GM18505 (cell line): Measurements from ENCODE around the gene IFTAP.
"Not testable (repeated sequence)": the region's sequence is repeated elsewhere in the genome, so short reads cannot be mapped to it uniquely, and the experiment has no call there.

Experiments used
- ATAC-seq: cut with Tn5 transposase; IDR thresholded peaks from one replicate; pipeline ENCODE4 v1.9.1; 2021; ENCODE audit not compliant: unreplicated experiment
- POLR2A ChIP-seq: IDR thresholded peaks from 4 replicates; pipeline ENCODE4 v1.6.1; 2011; ENCODE audit warnings: borderline replicate concordance; ENCODE audit not compliant: insufficient read depth, insufficient read length; ENCODE audit errors: extremely low read depth

Gene IFTAP

GRCh38 chr11:36635066-36635862 is 41.0 kb downstream of the IFTAP start:
- ATAC-seq, result no peak
- no peak for TF ChIP-seq POLR2A

DNA sequence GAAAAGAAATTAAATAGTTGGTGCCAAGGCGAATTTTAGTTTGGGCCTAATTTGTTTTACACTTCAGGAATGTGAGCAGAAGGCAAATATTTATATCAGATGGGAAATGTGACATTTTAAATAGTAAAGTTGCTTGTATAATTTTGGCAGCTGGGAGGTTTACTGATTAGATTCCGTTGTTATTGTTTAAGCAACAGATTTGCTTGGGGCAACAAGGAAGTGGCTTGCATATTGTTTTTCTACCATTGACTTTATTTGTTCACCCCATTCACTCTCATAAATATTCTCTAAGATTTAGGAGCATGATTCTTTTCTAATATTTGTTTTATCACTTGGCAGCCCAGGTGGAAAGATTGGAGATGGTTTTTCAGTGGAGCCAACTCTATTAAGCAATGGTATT is 44.3 kb downstream of the IFTAP start:
- no peak for TF ChIP-seq POLR2A
- no peak for ATAC-seq

GRCh38 chr11:36657610-36658267 is 63.4 kb downstream of the IFTAP start:
- TF ChIP-seq POLR2A, result no peak
- ATAC-seq, result no peak

- ATAC-seq, result not testable (repeated sequence)
These were observed 67.1 kb downstream of the IFTAP start for GRCh38 chr11:36661359-36661758.

- ATAC-seq, result no peak
These were observed 78.6 kb downstream of the IFTAP start for GRCh38 chr11:36672815-36673450.

GRCh38 chr11:36679547-36679946 is 85.2 kb downstream of the IFTAP start:
- ATAC-seq, result not testable (repeated sequence)

More at GRCh38 chr11:36672815-36673450, 78.6 kb downstream of the IFTAP start:
- no peak for TF ChIP-seq POLR2A

DNA sequence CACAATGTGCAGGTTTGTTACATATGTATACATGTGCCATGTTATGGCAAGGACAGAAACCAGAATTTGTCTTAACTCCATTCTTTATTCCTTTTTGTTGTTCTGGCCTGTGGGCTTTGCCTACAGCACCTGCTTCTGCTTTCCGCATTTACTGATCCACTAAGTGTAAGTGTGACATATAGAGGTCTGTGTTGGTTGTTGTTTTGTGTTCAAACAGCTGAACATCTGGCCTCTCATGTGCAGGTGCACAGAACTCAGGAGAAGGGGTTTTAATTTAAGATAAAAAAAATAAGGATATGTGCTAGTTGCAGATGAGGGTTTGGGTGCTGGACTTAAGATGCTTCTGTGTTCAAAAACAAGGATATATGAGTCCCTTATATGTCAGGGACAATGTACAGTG is 89.5 kb downstream of the IFTAP start:
- TF ChIP-seq POLR2A, result no peak
- no peak for ATAC-seq

DNA sequence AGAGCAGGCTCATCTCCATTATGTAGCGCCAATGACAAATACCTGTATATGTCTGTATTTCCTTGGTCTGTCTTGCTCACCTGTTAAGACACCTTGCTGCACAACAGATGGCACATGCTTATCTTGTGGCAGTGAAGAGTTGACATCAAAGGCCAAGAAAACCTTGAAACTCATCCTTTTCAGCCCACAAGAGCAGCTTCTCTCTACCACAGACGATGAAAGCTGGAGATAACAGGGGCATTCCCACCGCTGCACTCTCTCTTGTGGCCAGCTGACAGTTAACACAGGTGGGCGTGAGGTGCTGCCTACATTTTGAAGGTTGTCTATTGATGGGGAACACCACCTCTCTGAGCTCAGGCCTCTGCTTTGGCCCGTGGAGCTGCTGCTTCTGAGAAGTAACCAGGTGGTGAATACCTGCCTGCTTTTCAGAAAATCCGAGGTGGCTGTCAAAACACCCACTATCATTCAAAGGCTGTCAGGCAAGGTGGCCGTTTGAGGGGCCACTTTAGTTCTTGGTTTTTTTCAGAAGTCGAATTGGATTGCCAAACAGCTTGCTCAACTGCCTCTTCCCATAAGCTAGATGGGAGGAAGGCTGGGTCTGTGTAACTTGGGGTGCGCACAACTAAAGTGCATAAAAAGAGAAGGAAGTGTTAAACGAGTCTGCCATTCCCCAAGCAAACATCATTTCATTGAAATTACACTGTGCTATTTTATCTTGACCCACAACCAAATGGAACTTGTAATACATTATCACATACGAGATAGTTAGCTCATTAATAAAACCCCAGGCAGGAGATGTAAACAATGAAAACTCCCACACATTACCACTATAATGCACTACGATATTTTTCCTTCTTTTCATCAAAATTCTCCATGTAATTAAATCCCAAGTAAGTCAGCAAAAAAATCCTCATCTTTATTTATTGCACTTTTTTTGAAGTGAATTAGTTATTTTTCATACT is 90.8 kb downstream of the IFTAP start:
- ATAC-seq, result no peak
- TF ChIP-seq POLR2A, result no peak

DNA sequence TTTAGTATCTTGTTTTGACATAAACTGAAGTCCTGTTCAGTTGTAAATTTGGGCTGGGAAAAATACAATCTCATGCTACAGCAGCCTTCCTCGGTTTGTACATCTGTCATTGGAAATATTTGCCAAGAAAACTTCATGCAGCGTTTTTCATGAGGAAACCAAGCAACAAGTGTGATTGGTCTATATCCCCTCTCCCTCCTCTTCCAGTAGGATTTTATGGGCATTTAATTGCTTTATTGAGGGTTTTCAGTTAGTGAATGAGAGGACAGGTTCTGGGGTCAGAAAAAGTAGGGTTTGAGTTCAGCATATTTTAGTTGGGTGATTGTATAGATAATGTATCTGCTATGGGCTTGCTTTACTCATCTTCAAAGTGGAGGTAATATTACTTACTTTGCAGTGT is 93.8 kb downstream of the IFTAP start:
- no peak for TF ChIP-seq POLR2A
- no peak for ATAC-seq

DNA sequence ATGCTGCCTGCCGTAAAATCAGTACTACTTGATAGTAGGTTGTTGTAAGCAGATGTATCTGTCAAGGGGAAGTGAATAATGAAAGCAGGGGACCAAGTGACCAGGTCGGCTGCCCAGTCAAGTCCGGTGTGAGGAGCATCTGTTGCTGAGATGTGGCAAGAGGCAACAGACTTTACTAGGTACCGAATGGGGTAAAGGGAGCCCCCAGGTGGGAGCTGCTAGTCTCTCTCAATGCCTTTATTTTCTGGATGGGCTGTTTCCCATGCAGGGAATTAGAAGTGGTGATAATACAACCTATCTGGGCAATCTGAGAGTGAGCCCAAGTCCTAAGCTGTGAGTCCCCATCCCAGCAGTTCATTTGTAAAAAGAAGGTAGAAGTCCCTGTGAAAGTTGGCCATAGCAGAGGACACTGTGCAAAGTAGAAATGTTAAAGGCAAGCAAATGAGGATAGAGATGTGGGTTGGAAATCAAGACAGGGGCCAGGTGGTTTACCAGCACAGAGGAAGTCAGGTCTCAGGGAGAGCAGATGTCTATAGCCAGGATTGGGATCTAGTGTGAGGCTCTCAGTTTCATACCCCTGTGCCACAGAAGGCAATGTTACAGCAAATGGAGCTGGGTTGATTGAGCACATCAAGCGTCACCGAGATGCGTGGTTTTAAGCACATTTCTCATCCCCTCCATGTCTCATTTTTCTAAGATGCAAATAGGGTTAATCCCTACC is 94.4 kb downstream of the IFTAP start:
- TF ChIP-seq POLR2A, result no peak
- no peak for ATAC-seq

DNA sequence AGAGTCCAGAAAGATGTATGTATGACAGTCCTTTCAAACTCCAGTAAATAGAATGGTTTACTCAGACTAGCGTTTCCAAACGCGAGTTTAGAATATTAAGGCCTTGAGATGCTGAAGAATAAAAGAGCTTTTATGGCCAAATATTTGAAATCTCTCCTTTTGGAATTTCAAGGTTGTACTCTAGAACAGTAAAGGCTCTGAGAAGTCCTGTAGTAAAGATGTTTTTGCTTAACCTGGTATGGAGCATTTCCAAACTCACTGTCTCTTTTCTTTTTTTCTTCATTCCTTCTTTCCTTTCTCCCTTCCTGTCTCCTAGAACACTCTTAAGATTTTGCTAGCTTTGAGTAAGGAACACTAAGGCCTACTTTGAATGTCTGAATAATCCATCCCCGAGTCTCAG is 95.1 kb downstream of the IFTAP start:
- ATAC-seq, result no peak

DNA sequence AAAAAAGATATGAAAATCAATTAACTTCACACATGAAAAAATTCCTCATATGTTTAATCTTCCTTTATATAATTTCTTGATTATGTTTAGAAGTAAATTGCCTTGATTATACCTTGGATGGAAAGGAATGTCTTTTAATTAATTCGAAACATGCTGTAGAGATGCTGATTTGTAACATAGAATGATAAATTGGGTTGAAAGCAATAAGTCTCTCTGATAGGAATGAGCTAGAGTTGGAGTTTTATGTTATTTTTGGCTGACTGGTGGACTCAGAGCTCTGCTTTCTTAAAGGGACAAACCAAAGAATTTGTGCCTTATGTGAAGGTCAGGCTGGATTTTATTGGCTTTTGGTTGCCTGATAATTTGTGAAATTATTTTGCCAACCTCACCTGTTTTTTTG is 98.4 kb downstream of the IFTAP start:
- no peak for TF ChIP-seq POLR2A
- ATAC-seq, result no peak

More for the DNA sequence above, 95.1 kb downstream of the IFTAP start:
- no peak for TF ChIP-seq POLR2A

DNA sequence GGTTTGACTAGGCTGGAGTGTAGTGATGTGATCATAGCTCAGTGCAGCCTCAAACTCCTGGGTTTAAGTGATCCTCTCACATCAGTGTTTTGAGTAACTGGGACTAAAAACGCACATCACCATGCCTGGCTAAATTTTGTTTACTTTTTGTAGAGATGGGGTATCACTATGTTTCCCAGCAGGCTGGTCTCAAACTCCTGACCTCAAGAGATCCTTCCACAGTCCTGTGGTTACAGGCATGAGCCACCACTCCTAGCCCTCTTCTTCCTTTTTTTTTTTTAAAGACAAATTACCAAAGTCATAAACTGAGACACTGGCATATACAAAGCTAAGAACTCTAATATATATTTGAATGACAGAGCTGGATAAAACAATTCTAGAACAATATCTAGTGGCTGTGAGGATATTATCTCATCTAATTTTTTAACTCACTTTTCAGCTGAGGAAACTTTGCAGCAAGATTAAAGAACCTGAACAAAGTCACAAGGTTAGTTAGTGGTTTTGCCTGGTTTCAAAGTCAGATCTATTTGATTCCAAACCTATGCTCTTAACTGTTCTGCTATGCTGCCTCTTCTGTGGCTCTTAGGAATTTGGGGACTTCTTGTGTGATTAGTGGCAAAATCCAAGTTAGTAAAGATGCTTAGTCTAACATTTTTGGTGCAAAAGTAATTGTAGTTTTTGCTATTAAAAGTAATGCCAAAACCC is 99.0 kb downstream of the IFTAP start:
- ATAC-seq, result no peak
- no peak for TF ChIP-seq POLR2A
